GM18858 (cell line): Measurements from ENCODE around the gene HDHD3.
"Not testable (repeated sequence)": the region's sequence is repeated elsewhere in the genome, so short reads cannot be mapped to it uniquely, and the experiment has no call there.

Experiments used
- ATAC-seq: cut with Tn5 transposase; IDR thresholded peaks from one replicate; pipeline ENCODE4 v1.9.1; 2021; ENCODE audit not compliant: unreplicated experiment

Gene HDHD3

GRCh38 chr9:113390192-113390960, 13.6 kb upstream of the HDHD3 start:
- no peak for ATAC-seq

- ATAC-seq: no peak
Measured at GRCh38 chr9:113389451-113389850, 12.7 kb upstream of the HDHD3 start.

GRCh38 chr9:113388833-113389232, 12.0 kb upstream of the HDHD3 start:
- ATAC-seq: no peak

- ATAC-seq: no peak
Measured at GRCh38 chr9:113387560-113388230, 10.9 kb upstream of the HDHD3 start.

- no peak for ATAC-seq
Measured at GRCh38 chr9:113386571-113387393, 10.0 kb upstream of the HDHD3 start.

GRCh38 chr9:113381909-113382411, 5.2 kb upstream of the HDHD3 start:
- ATAC-seq: no peak

- not testable (repeated sequence) for ATAC-seq
Measured at GRCh38 chr9:113381441-113381840, 4.7 kb upstream of the HDHD3 start.

- ATAC-seq: peak; percentile 50
Measured at GRCh38 chr9:113380869-113381378, 4.1 kb upstream of the HDHD3 start.

- ATAC-seq: not testable (repeated sequence)
Measured at GRCh38 chr9:113379829-113380210, 3.0 kb upstream of the HDHD3 start.

- not testable (repeated sequence) for ATAC-seq
Measured at GRCh38 chr9:113379094-113379828, 2.5 kb upstream of the HDHD3 start.

GRCh38 chr9:113375057-113376023, 1.4 kb downstream of the HDHD3 start:
- ATAC-seq: no peak

GRCh38 chr9:113373676-113374392, 3.0 kb downstream of the HDHD3 start:
- ATAC-seq: no peak

- no peak for ATAC-seq
Measured at GRCh38 chr9:113373256-113373655, 3.5 kb downstream of the HDHD3 start.

- no peak for ATAC-seq
Measured at GRCh38 chr9:113372059-113372458, 4.7 kb downstream of the HDHD3 start.

GRCh38 chr9:113370806-113371325, 5.9 kb downstream of the HDHD3 start:
- ATAC-seq: no peak

- no peak for ATAC-seq
Measured at GRCh38 chr9:113369855-113370140, 7.0 kb downstream of the HDHD3 start.

GRCh38 chr9:113368982-113369854, 7.6 kb downstream of the HDHD3 start:
- ATAC-seq: no peak
